H9 (cell line): ENCODE results near the gene RASIP1. TPM values are rescaled to one million over a fixed set of nuclear protein-coding genes. Genes with fewer than 3 reads are reported as not detected.

Experiments used
- DNase-seq: peaks from one replicate; pipeline ENCODE4 v3.0.0-alpha.2; 2017
- H2AFZ ChIP-seq: one replicate; pipeline ENCODE4 v1.6.1; 2013; ENCODE audit warnings: mild to moderate bottlenecking, low read length, control low read depth, moderate library complexity
- H2AK5ac ChIP-seq: 2 replicates; pipeline ENCODE4 v1.6.1; 2013; ENCODE audit warnings: low read length, control low read depth, mixed read lengths; ENCODE audit not compliant: insufficient read length
- H2BK120ac ChIP-seq: one replicate; pipeline ENCODE4 v1.6.1; 2013; ENCODE audit warnings: low read depth, mild to moderate bottlenecking, low read length, control low read depth, inconsistent platforms; ENCODE audit not compliant: poor library complexity, severe bottlenecking
- H2BK12ac ChIP-seq: 2 replicates; pipeline ENCODE4 v1.6.1; 2013; ENCODE audit warnings: low read length, control low read depth, mixed read lengths, low read depth; ENCODE audit not compliant: insufficient read length
- H2BK15ac ChIP-seq: 2 replicates; pipeline ENCODE4 v1.6.1; 2013; ENCODE audit warnings: low read depth, low read length, control low read depth
- H2BK20ac ChIP-seq: one replicate; pipeline ENCODE4 v1.6.1; 2013; ENCODE audit warnings: low read depth, mild to moderate bottlenecking, low read length, control low read depth, inconsistent platforms; ENCODE audit not compliant: poor library complexity, severe bottlenecking
- H2BK5ac ChIP-seq: 2 replicates; pipeline ENCODE4 v1.6.1; 2013; ENCODE audit warnings: low read length, control low read depth, mixed read lengths; ENCODE audit not compliant: insufficient read length
- H3K14ac ChIP-seq: 2 replicates; pipeline ENCODE4 v1.6.1; 2013; ENCODE audit warnings: low read length, control low read depth; ENCODE audit not compliant: insufficient read depth
- H3K18ac ChIP-seq: 2 replicates; pipeline ENCODE4 v1.6.1; 2013; ENCODE audit warnings: low read depth, mild to moderate bottlenecking, mixed read lengths, low read length, control low read depth; ENCODE audit not compliant: insufficient read length
- H3K23ac ChIP-seq: 2 replicates; pipeline ENCODE4 v1.6.1; 2013; ENCODE audit warnings: low read length, control low read depth, mixed read lengths, low read depth; ENCODE audit not compliant: insufficient read length
- H3K23me2 ChIP-seq: 2 replicates; pipeline ENCODE4 v1.6.1; 2013; ENCODE audit warnings: low read depth, mild to moderate bottlenecking, mixed read lengths, low read length, control low read depth; ENCODE audit not compliant: insufficient read length, poor library complexity, severe bottlenecking
- H3K27ac ChIP-seq: 2 replicates; pipeline ENCODE4 v1.5.1; 2013; ENCODE audit warnings: low read length, control low read depth, mixed read lengths, low read depth; ENCODE audit not compliant: insufficient read length
- H3K27me3 ChIP-seq: 2 replicates; pipeline ENCODE4 v1.6.1; 2013; ENCODE audit warnings: low read length, control low read depth, inconsistent platforms; ENCODE audit not compliant: insufficient read depth
- H3K4ac ChIP-seq: 2 replicates; pipeline ENCODE4 v1.6.1; 2013; ENCODE audit warnings: low read depth, mild to moderate bottlenecking, control low read depth, inconsistent platforms, low read length, moderate library complexity
- H3K4me1 ChIP-seq: 2 replicates; pipeline ENCODE4 v1.6.1; 2013; ENCODE audit warnings: low read length, control low read depth, inconsistent platforms; ENCODE audit not compliant: insufficient read depth
- H3K4me2 ChIP-seq: 2 replicates; pipeline ENCODE4 v1.6.1; 2013; ENCODE audit warnings: low read length, control low read depth, mixed read lengths; ENCODE audit not compliant: insufficient read length, insufficient read depth
- H3K56ac ChIP-seq: 2 replicates; pipeline ENCODE4 v1.6.1; 2013; ENCODE audit warnings: low read depth, mild to moderate bottlenecking, mixed read lengths, low read length, control low read depth; ENCODE audit not compliant: insufficient read length
- H3K79me1 ChIP-seq: 2 replicates; pipeline ENCODE4 v1.6.1; 2013; ENCODE audit warnings: low read depth, mild to moderate bottlenecking, moderate library complexity, low read length, control low read depth, inconsistent platforms; ENCODE audit not compliant: insufficient read depth, poor library complexity, severe bottlenecking
- H3K79me2 ChIP-seq: 2 replicates; pipeline ENCODE4 v1.6.1; 2013; ENCODE audit warnings: low read length, control low read depth, inconsistent platforms; ENCODE audit not compliant: insufficient read depth
- H3K9ac ChIP-seq: 2 replicates; pipeline ENCODE4 v1.6.1; 2013; ENCODE audit warnings: low read length, control low read depth, mixed read lengths; ENCODE audit not compliant: insufficient read length; ENCODE audit errors: extremely low read depth
- H3K9me3 ChIP-seq: one replicate; pipeline ENCODE4 v1.6.1; 2013; ENCODE audit warnings: low read depth, low read length, inconsistent platforms; ENCODE audit not compliant: control insufficient read depth
- H3T11ph ChIP-seq: one replicate; pipeline ENCODE4 v1.6.1; 2013; ENCODE audit warnings: mild to moderate bottlenecking, low read length, control low read depth, inconsistent platforms
- H4K20me1 ChIP-seq: one replicate; pipeline ENCODE4 v1.6.1; 2013; ENCODE audit not compliant: control insufficient read depth, insufficient read length, insufficient read depth
- H4K5ac ChIP-seq: 2 replicates; pipeline ENCODE4 v1.6.1; 2013; ENCODE audit warnings: low read depth, mild to moderate bottlenecking, mixed read lengths, low read length, control low read depth; ENCODE audit not compliant: insufficient read length
- H4K8ac ChIP-seq: replicated peaks from 2 replicates; pipeline ENCODE4 v1.6.1; 2013; ENCODE audit warnings: low read length, control low read depth, mixed read lengths, low read depth; ENCODE audit not compliant: insufficient read length
- H4K91ac ChIP-seq: 2 replicates; pipeline ENCODE4 v1.6.1; 2013; ENCODE audit warnings: low read depth, mild to moderate bottlenecking, moderate library complexity, mixed read lengths, low read length, control low read depth; ENCODE audit not compliant: insufficient read length
- H3K27ac Mint-ChIP-seq, 3 experiments: 2 replicates in 2 of 3; 3 replicates in 1 of 3; pipeline ENCODE4 v1.8.0; 2020 to 2021; ENCODE audit warnings: mixed read lengths in 3 of 3, mild to moderate bottlenecking in 1 of 3, moderate library complexity in 1 of 3
- H3K27me3 Mint-ChIP-seq: 2 replicates; pipeline ENCODE4 v1.8.0; 2021; ENCODE audit warnings: low read depth, mild to moderate bottlenecking, moderate library complexity, mixed read lengths
- H3K36me3 Mint-ChIP-seq, 3 experiments: 2 replicates in 2 of 3; 3 replicates in 1 of 3; pipeline ENCODE4 v1.8.0; 2020 to 2021; ENCODE audit warnings: low read depth in 3 of 3, mixed read lengths in 3 of 3; ENCODE audit not compliant: insufficient read depth in 1 of 3
- H3K4me1 Mint-ChIP-seq, 2 experiments: 2 replicates each; pipeline ENCODE4 v1.8.0; 2020; ENCODE audit warnings: mixed read lengths in 2 of 2
- H3K4me3 Mint-ChIP-seq, 2 experiments: 2 replicates in 1 of 2; 3 replicates in 1 of 2; pipeline ENCODE4 v1.8.0; 2020 to 2021; ENCODE audit warnings: mild to moderate bottlenecking in 2 of 2, mixed read lengths in 2 of 2, moderate library complexity in 1 of 2
- H3K9me3 Mint-ChIP-seq, 2 experiments: 2 replicates in 1 of 2; 3 replicates in 1 of 2; pipeline ENCODE4 v1.8.0; 2020; ENCODE audit warnings: mild to moderate bottlenecking in 2 of 2, mixed read lengths in 2 of 2, moderate library complexity in 1 of 2
- CTCF ChIP-seq: fragments of 200-600 bp; sonication (generic); conservative IDR thresholded peaks from 3 replicates; pipeline ENCODE4 v1.8.0; 2021; ENCODE audit warnings: antibody characterized with exemption, mild to moderate bottlenecking
- WGBS: extraction: QIAGEN DNeasy Blood & Tissue Kit; methylation state at CpG from one replicate; pipeline ENCODE4 v1.1.7; 2013; ENCODE audit warnings: missing lambda C conversion rate, low lambda C conversion rate, mixed read lengths; ENCODE audit not compliant: insufficient read length; ENCODE audit errors: extremely low coverage; 5-methylcytosine and 5-hydroxymethylcytosine counted together
- total RNA-seq: library from RNA; stranded (reverse); gene quantifications from 2 replicates; pipeline ENCODE4 v1.2.1, GENCODE V29; 2021

Gene RASIP1
- total RNA-seq, 1 experiment from 2014 or later: 2.4 TPM

GRCh38 chr19:48674216-48674809, 66.1 kb downstream of the RASIP1 start:
- Mint-ChIP-seq H3K4me3 (peak overlapping the region; percentile 29 to 60), H3K9me3 (peaks cover 7 to 8% of the 10 kb centered on the region in 2 experiments), H3K27ac (peak overlapping the region in 2 of 3 experiments; percentile 39 to 55; a peak in 2 of 7 replicates), H3K27me3 (peaks cover 6% of the 10 kb centered on the region), H3K36me3 (peaks cover 0 to 8% (median 7%) of the 10 kb centered on the region in 3 experiments; a peak in 5 of 7 replicates), H3K4me1 (peaks cover 29 to 35% of the 10 kb centered on the region in 2 experiments)
- H3K23ac ChIP-seq: no peak overlapping the region
- H2BK120ac ChIP-seq: no peak overlapping the region
- H2BK12ac ChIP-seq: no peak overlapping the region
- no peak overlapping the region for H2AK5ac ChIP-seq
- TF ChIP-seq CTCF: no peak
- no peak overlapping the region for H3K9ac ChIP-seq
- H4K8ac ChIP-seq: no peak overlapping the region
- no peak overlapping the region for H2BK15ac ChIP-seq
- H3K18ac ChIP-seq: no peak overlapping the region
- H2AFZ ChIP-seq: no peak overlapping the region
- no peak overlapping the region for H3K4ac ChIP-seq
- no peak overlapping the region for H3T11ph ChIP-seq
- DNase-seq: peak; percentile 65
- no peak overlapping the region for H2BK20ac ChIP-seq
- H4K91ac ChIP-seq: no peak overlapping the region
- no peaks in the 10 kb centered on the region for H3K79me1 ChIP-seq
- no peaks in the 10 kb centered on the region; the same call in 1 of the 2 replicates for H3K4me1 ChIP-seq
- H3K27ac ChIP-seq: no peak overlapping the region
- H2BK5ac ChIP-seq: no peak overlapping the region
- no peak overlapping the region for H4K5ac ChIP-seq
- H3K14ac ChIP-seq: no peak overlapping the region
- H4K20me1 ChIP-seq: no peaks in the 10 kb centered on the region
- H3K56ac ChIP-seq: no peak overlapping the region
- no peaks in the 10 kb centered on the region for H3K9me3 ChIP-seq
- WGBS: no CpG with 5 or more reads among the region's 19 CpGs
- no peaks in the 10 kb centered on the region for H3K79me2 ChIP-seq
- no peak overlapping the region for H3K4me2 ChIP-seq
- H3K27me3 ChIP-seq: no peaks in the 10 kb centered on the region
- H3K23me2 ChIP-seq: no peaks in the 10 kb centered on the region
